Keratinocyte (primary cell): ENCODE data around the gene KMT2B. TPM values are rescaled to one million over a fixed set of nuclear protein-coding genes. Genes with fewer than 3 reads are reported as not detected.

ENCODE experiments used
- DNase-seq: peaks from one replicate; pipeline ENCODE4 v3.0.0-alpha.2; 2011; ENCODE audit warnings: low read depth, missing footprints, low spot score
- FAIRE-seq: peaks from 2 replicates; lab custom pipeline; 2011; peaks lifted over from hg19 to GRCh38; lab: Jason Lieb, UNC
- H2AFZ ChIP-seq: 2 replicates; pipeline ENCODE4 v1.6.0; 2012; ENCODE audit warnings: low read length, control low read depth, inconsistent platforms; ENCODE audit not compliant: control insufficient read depth
- H3K27ac ChIP-seq: 2 replicates; pipeline ENCODE4 v1.5.1; 2011; ENCODE audit warnings: low read length; ENCODE audit not compliant: control insufficient read depth, insufficient read depth
- H3K27me3 ChIP-seq: 3 replicates; pipeline ENCODE4 v1.6.0; 2011; ENCODE audit warnings: low read length; ENCODE audit not compliant: control insufficient read depth, insufficient read depth; ENCODE audit errors: extremely low read depth
- H3K36me3 ChIP-seq, 2 experiments: 2 replicates in 1 of 2; 3 replicates in 1 of 2; pipeline ENCODE4 v1.5.1; 2011; ENCODE audit warnings: low read length in 2 of 2, mild to moderate bottlenecking in 1 of 2; ENCODE audit not compliant: control insufficient read depth in 2 of 2, insufficient read depth in 2 of 2; ENCODE audit errors: extremely low read depth in 1 of 2
- H3K4me1 ChIP-seq: 3 replicates; pipeline ENCODE4 v1.5.1; 2011; ENCODE audit warnings: low read length; ENCODE audit not compliant: control insufficient read depth, insufficient read depth; ENCODE audit errors: extremely low read depth
- H3K4me2 ChIP-seq: 3 replicates; pipeline ENCODE4 v1.6.0; 2011; ENCODE audit warnings: low read depth, low read length; ENCODE audit not compliant: control insufficient read depth, insufficient read depth; ENCODE audit errors: extremely low read depth
- H3K4me3 ChIP-seq, 3 experiments: fragments of 200-600 bp in 1 of 3; sonication (generic) in 1 of 3; 2 replicates in 2 of 3; 3 replicates in 1 of 3; pipeline ENCODE4 v1.5.1; 2011 to 2016; ENCODE audit warnings: low read length in 3 of 3, mild to moderate bottlenecking in 3 of 3, control low read depth in 2 of 3, inconsistent platforms in 1 of 3, low read depth in 1 of 3, mixed read lengths in 1 of 3, mixed run types in 1 of 3, moderate library complexity in 1 of 3; ENCODE audit not compliant: control insufficient read depth in 2 of 3, insufficient read depth in 2 of 3; ENCODE audit errors: extremely low read depth in 1 of 3
- H3K79me2 ChIP-seq: 2 replicates; pipeline ENCODE4 v1.6.0; 2012; ENCODE audit warnings: low read length; ENCODE audit not compliant: control insufficient read depth, insufficient read depth
- H3K9ac ChIP-seq: 3 replicates; pipeline ENCODE4 v1.6.0; 2011; ENCODE audit warnings: low read length; ENCODE audit not compliant: control insufficient read depth, insufficient read depth; ENCODE audit errors: extremely low read depth
- H3K9me1 ChIP-seq: 3 replicates; pipeline ENCODE4 v1.6.0; 2011; ENCODE audit warnings: low read length; ENCODE audit not compliant: control insufficient read depth, insufficient read depth; ENCODE audit errors: extremely low read depth
- H3K9me3 ChIP-seq: 2 replicates; pipeline ENCODE4 v1.5.1; 2012; ENCODE audit warnings: low read depth, low read length; ENCODE audit not compliant: control insufficient read depth
- H4K20me1 ChIP-seq: 3 replicates; pipeline ENCODE4 v1.6.0; 2011; ENCODE audit warnings: low read length; ENCODE audit not compliant: control insufficient read depth, insufficient read depth; ENCODE audit errors: extremely low read depth
- CTCF ChIP-seq, 3 experiments: IDR thresholded peaks in 1 of 3; conservative IDR thresholded peaks in 1 of 3; optimal IDR thresholded peaks in 1 of 3; 2 replicates in 2 of 3; 3 replicates in 1 of 3; pipeline versions ENCODE3 to v1.5.1; 2011; ENCODE audit warnings: low read length in 3 of 3, mild to moderate bottlenecking in 3 of 3, moderate library complexity in 2 of 3, control low read depth in 1 of 3, inconsistent platforms in 1 of 3; ENCODE audit not compliant: insufficient read depth in 2 of 3; ENCODE audit errors: extremely low read depth in 1 of 3
- EZH2 ChIP-seq: IDR thresholded peaks from one replicate; pipeline ENCODE4 v1.6.1; 2012; ENCODE audit warnings: inconsistent platforms, mild to moderate bottlenecking, low read length, moderate library complexity
- dilution Hi-C: fragments of 300-500 bp; cut with MboI; formaldehyde crosslinking; loops from one replicate; pipeline ENCODE4 v1.7.0; 2020; ENCODE audit warnings: low sequenced_read_pairs; ENCODE audit not compliant: extremely low pct_ligation_motif_present
- polyA plus RNA-seq, 5 experiments: library from polyadenylated mRNA; depleted of rRNA in 3 of 5; stranded (reverse) in 3 of 5; stranded (forward) in 1 of 5; unstranded in 1 of 5; fragments of >200 nt; gene quantifications; 1 replicate in 1 of 5; 2 replicates in 3 of 5; 3 replicates in 1 of 5; pipeline versions ENCODE4 v1.2.1 to v1.2.3, GENCODE V29; 2011 to 2012; ENCODE audit warnings: missing spikeins in 2 of 5, low read depth in 1 of 5, low replicate concordance in 1 of 5

Gene KMT2B
- polyA plus RNA-seq, 1 donor (not counting 4 experiments of a cell fraction or from before 2014, with no cell fraction given) = 7.7 TPM

DNA sequence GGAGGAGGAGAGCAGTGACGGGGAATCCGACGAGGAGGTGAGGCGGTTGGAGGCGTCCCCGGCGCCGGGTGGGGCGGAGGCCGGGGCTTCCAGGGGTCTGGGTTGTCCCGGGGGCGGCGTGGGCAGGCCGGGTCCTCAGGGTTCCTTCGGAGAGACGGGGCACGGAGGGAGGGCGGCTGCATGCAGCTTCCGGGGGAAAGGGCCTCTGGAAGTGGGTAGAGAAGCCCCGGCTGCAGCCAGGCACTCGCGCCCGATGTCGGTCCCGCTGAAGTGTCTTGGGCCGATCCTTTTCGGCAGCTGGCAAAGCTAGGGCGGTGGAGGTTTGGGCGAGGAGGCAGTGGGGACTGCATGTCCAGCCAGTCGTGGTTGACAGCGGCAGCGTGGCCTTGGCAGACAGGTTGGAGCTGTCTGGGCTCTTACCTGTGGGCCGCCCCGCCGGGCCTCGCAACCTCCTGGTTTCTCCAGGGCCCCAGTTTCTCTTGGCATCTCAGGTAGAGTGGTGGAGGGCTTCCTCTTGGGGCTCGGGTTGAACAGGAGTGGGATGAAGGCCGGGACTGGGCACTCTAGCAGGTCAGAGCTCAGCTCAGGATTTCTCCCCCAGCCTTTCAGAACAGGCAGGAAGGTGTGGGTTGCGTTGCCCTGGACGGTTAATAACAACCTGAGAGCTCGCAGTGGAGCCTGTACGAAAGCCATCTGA, 690 bp downstream of the KMT2B start:
- DNase-seq = no peak
- H3K27ac ChIP-seq = peak overlapping the region; percentile 58

DNA sequence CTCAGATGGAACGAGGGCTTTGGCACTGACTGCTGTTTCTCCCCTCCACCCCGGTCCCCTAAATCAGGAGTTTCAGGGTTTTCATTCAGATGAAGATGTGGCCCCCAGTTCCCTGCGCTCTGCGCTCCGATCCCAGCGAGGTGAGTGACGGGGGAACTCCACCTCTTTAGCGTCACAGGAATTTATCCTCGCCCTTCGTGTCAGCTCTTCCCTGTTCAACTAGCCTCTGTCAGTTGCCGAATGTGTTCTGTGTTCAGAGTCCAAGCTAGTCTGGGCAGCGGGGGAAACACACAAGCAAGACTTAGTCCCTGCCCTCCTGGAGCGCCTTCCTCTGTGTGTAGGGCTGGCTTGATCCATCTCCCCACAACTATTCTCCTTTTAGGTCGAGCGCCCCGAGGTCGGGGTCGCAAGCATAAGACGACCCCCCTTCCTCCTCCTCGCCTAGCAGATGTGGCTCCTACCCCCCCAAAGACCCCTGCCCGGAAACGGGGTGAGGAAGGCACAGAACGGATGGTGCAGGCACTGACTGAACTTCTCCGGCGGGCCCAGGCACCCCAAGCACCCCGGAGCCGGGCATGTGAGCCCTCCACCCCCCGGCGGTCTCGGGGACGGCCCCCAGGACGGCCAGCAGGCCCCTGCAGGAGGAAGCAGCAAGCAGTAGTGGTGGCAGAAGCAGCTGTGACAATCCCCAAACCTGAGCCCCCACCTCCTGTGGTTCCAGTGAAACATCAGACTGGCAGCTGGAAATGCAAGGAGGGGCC, 1.8 kb downstream of the KMT2B start:
- Histone ChIP-seq H3K9ac (peak overlapping the region; percentile 85), H3K4me3 (peak overlapping the region; percentile 78 to 92 (median 89))
- no peak for DNase-seq

More for the DNA sequence above, 690 bp downstream of the KMT2B start:
- Histone ChIP-seq H2AFZ (no peak overlapping the region), H3K4me3 (peak overlapping the region; percentile 78 to 92 (median 89)), H3K4me2 (peak overlapping the region; percentile 87), H3K9me1 (no peaks in the 10 kb centered on the region), H3K9me3 (no peaks in the 10 kb centered on the region), H3K4me1 (peaks cover 22% of the 10 kb centered on the region), H4K20me1 (peaks cover 4% of the 10 kb centered on the region), H3K9ac (peak overlapping the region; percentile 85), H3K79me2 (peaks cover 45% of the 10 kb centered on the region), H3K36me3 (peaks cover 20 to 25% of the 10 kb centered on the region in 2 experiments), H3K27me3 (no peaks in the 10 kb centered on the region)
- no peak for FAIRE-seq
- TF ChIP-seq CTCF (optimal IDR thresholded peaks at IDR 0.05 in 1 of 3, IDR thresholded peaks at IDR 0.05 in 1 of 3, conservative IDR thresholded peaks at IDR 0.05 in 1 of 3; ENCODE audit: extremely low read depth in 1 of 3, insufficient read depth in 2 of 3, low read length in 3 of 3) (no peak), EZH2 (no peak)
- dilution Hi-C loops = no loop called here

More for the DNA sequence above, 1.8 kb downstream of the KMT2B start:
- Histone ChIP-seq H4K20me1 (peaks cover 4% of the 10 kb centered on the region), H3K27me3 (no peaks in the 10 kb centered on the region), H3K9me3 (no peaks in the 10 kb centered on the region), H3K79me2 (peaks cover 45% of the 10 kb centered on the region), H3K4me1 (peaks cover 22% of the 10 kb centered on the region), H3K9me1 (no peaks in the 10 kb centered on the region), H3K27ac (no peak overlapping the region), H3K36me3 (peaks cover 25 to 29% of the 10 kb centered on the region in 2 experiments), H3K4me2 (peak overlapping the region; percentile 87), H2AFZ (no peak overlapping the region)
- TF ChIP-seq EZH2 = no peak
- TF ChIP-seq CTCF (optimal IDR thresholded peaks at IDR 0.05 in 1 of 3, IDR thresholded peaks at IDR 0.05 in 1 of 3, conservative IDR thresholded peaks at IDR 0.05 in 1 of 3; ENCODE audit: extremely low read depth in 1 of 3, insufficient read depth in 2 of 3, low read length in 3 of 3) = no peak
- no peak for FAIRE-seq
- dilution Hi-C loops = no loop called here
